Sigmoid colon (tissue), 4 donors: ENCODE measurements around the gene MAP7D2.

Source experiments
- CTCF ChIP-seq, 4 experiments: fragments of 450-650 bp in 3 of 4; fragments of 200-600 bp in 1 of 4; IDR thresholded peaks; one replicate each; pipeline ENCODE4 v1.5.1; 2016 to 2019; ENCODE audit warnings: antibody characterized with exemption in 4 of 4, mild to moderate bottlenecking in 3 of 4, moderate library complexity in 2 of 4
- POLR2A ChIP-seq, 2 donors: fragments of 450-650 bp; IDR thresholded peaks; one replicate each; pipeline ENCODE4 v1.6.1; 2016; ENCODE audit warnings: antibody characterized with exemption in 2 of 2, mild to moderate bottlenecking in 2 of 2, moderate library complexity in 2 of 2
- POLR2AphosphoS5 ChIP-seq, 4 donors: sonication (generic); formaldehyde crosslinking; IDR thresholded peaks; one replicate each; pipeline ENCODE4 v1.6.1; 2017; ENCODE audit warnings: antibody characterized with exemption in 4 of 4

- no peak for TF ChIP-seq POLR2AphosphoS5 (IDR thresholded peaks at IDR 0.05)
- TF ChIP-seq POLR2A (IDR thresholded peaks at IDR 0.05) = no peak
- no peak for TF ChIP-seq CTCF (IDR thresholded peaks at IDR 0.05)
These were observed 4.5 kb downstream of the MAP7D2 start for GRCh38 chrX:20112022-20112774.
